ENCODE results near the gene THBS1.

Gene THBS1

GRCh38 chr15:39608185-39609139 lies 27.6 kb downstream of the THBS1 start:
- DNase-seq (ENCODE audit: low spot score): no peak

DNA sequence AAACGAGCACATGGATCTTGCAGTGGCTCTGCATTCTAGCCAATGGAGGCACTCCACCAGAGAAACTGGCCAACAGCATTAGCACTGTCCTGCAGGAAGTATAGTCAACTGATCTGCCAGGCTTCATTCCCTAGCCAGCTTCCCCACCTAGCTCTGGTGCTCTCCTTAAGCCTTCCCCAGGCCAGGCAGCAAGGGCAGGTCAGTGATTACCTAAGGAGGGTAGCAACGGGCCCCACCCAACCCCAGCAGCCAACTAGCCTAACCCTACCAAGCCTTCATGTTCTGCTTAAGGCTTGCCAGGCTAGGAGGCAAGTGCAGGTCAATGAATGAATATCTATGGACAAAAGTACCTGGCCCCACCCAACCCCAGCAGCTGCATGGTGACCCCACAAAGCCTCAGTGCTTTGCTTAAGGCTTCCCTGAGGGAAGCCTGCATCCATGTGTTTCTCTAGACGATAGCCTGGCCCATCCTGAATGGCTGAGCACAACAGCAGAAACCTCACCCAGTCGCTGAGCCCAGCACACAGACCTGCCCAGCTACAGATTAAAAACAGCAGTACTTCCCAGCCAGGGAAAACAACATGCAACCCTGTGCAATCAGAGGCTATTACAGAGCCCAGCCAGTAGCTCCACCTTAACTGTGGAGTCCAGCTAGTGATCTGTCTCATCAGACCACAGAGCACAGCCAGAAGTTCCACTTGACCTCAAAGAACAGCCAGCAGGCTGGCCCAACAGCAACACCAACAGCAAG lies 28.5 kb downstream of the THBS1 start:
- no peak for DNase-seq (ENCODE audit: low spot score)

DNA sequence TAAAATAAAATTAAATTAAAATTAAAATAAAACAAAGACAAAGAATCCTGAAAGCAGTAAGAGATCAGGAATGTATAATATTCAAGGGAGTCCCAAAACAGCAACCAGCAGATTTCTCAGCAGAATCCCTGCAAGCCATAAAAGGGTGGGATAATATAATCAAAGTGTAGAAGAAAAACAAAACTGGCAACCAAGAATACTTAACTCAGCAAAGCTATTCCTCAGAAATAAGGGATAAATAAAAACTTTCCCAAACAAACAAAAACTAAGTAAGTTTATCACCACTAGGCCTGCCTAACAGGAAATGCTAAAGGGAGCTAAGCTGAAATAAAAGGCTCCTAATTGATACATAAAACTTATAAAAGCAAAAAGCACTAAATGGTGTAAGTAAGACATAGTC lies 29.8 kb downstream of the THBS1 start:
- no peak for DNase-seq (ENCODE audit: low spot score)

- no peak for DNase-seq (ENCODE audit: low spot score)
Measured at GRCh38 chr15:39613271-39613670, 32.4 kb downstream of the THBS1 start.

DNA sequence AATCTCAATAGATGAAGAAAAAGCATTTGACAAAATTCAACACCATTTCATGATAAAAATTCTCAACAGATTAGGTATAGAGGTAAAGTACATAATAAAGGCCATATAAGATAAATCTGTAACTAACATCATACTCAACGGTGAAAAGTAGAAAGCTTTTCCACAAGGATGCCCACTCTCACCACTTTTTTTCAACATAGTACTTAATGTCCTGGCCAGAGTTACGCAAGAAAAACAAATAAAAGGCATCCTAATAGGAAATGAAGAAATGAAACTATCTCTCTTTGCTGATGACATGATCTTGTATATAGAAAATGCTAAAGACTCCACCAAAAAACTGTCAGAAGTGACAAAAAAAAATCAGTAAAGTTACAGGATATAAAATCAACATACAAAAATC lies 33.0 kb downstream of the THBS1 start:
- DNase-seq (ENCODE audit: low spot score): no peak

- no peak for DNase-seq (ENCODE audit: low spot score)
Measured at GRCh38 chr15:39616731-39617455, 36.0 kb downstream of the THBS1 start.

- DNase-seq (ENCODE audit: low spot score): no peak
Measured at GRCh38 chr15:39618063-39618823, 37.4 kb downstream of the THBS1 start.

- DNase-seq (ENCODE audit: low spot score): no peak
Measured at GRCh38 chr15:39621210-39621609, 40.3 kb downstream of the THBS1 start.

DNA sequence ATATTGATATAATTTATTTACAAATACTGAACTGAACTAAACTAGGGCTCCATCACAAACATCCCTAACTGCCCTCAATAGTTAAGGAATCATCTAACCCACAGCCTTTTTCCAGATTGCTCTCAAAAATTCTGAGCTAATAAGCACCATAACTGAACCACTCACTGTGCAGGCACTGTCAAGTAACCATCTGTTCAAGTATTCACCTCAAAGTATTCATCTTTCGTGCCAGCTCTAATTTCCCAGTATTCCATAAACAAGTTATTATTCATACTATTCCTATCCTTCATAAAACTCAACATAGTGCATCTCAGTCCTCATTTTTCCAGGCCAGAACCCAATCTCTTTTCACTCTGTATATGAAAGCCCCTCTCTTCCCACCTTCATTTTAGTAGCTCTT lies 41.1 kb downstream of the THBS1 start:
- DNase-seq (ENCODE audit: low spot score): no peak

- DNase-seq (ENCODE audit: low spot score): no peak
Measured at GRCh38 chr15:39622660-39623516, 42.0 kb downstream of the THBS1 start.

DNA sequence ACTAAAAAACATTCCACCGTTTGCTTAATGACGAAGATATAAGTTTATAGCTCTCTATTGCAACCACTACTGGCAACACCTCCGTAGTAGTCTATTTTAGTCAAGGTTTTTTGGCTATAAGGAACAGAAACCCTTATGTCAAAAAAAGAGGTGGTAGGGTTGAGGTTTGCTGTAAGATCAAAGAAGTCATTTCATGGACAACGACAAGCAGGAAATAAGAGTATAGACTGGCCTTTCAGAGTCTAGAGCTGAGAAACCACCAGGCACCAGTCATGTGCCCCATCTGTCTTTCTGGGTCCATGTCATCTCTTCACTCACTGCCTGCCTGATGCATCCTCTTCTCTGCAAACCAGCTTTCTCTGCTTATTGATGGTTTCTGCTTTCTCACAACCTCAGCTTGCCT lies 42.7 kb downstream of the THBS1 start:
- no peak for DNase-seq (ENCODE audit: low spot score)

- DNase-seq (ENCODE audit: low spot score): peak; percentile 4
Measured at GRCh38 chr15:39624806-39625205, 43.9 kb downstream of the THBS1 start.

DNA sequence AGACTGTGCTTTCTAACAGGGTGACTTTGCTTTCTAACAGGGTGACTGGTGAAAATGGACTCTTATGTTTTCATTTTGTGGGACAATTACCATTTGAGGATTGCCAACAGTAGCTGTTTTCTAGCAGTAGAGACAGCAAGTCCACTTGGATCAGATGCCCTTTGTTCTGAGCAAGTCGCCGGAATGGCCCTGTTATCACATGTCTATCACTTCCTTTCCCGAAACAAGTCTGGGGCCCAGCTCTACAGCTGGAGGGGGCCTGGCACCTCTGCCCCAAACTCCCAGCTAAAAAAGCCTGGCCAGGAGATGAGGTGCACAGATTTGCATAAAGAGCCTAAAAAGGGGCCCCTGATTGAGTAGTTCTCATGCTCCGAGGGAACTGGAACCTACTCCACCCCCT lies 44.6 kb downstream of the THBS1 start:
- DNase-seq (ENCODE audit: low spot score): peak; percentile 16

- DNase-seq (ENCODE audit: low spot score): no peak
Measured at GRCh38 chr15:39625856-39626255, 45.0 kb downstream of the THBS1 start.

- no peak for DNase-seq (ENCODE audit: low spot score)
Measured at GRCh38 chr15:39627451-39628143, 46.7 kb downstream of the THBS1 start.

DNA sequence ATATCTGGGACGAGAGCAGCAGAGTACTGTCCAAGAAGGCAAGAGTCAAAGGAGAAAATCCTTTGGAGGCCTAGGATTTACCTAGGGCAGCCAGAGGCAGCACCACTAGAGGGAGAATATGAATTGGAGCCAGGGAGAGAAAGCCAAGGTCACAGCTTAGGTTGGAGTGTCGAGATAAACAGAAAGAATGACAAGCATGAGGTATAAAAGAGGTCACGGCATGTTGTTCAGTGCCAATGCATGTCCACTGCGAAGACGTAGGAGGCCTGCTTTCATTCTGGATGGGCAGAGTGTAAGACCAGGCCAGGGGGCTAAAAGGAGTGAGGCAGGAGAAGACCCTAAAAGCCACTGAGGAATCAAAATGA lies 47.2 kb downstream of the THBS1 start:
- no peak for DNase-seq (ENCODE audit: low spot score)

GRCh38 chr15:39628546-39629257 lies 47.8 kb downstream of the THBS1 start:
- no peak for DNase-seq (ENCODE audit: low spot score)

GRCh38 chr15:39629371-39629770 lies 48.5 kb downstream of the THBS1 start:
- DNase-seq (ENCODE audit: low spot score): no peak

GRCh38 chr15:39629906-39630305 lies 49.0 kb downstream of the THBS1 start:
- DNase-seq (ENCODE audit: low spot score): no peak

DNA sequence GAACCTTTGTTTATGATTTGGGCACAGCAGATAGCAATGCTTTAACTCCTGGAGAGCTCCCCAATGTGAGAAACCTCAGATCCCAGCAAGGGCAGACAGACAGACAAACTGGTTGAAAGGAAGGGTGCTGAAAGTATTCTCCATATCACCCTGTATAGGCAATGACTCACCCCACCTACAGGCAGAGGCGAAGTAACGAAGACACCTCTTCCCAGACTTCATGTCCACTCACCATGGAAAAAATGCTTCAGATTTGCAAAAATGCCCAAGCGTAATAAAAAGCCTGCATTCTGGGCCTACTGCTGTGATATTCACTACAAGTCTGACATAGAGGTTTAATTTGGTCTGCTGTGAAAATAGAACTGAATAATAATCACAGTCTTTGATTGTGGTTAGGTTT lies 50.5 kb downstream of the THBS1 start:
- no peak for DNase-seq (ENCODE audit: low spot score)

All from globus pallidus (tissue), 1 donor.